Measurements from ENCODE around the gene CELF2.

Gene CELF2

DNA sequence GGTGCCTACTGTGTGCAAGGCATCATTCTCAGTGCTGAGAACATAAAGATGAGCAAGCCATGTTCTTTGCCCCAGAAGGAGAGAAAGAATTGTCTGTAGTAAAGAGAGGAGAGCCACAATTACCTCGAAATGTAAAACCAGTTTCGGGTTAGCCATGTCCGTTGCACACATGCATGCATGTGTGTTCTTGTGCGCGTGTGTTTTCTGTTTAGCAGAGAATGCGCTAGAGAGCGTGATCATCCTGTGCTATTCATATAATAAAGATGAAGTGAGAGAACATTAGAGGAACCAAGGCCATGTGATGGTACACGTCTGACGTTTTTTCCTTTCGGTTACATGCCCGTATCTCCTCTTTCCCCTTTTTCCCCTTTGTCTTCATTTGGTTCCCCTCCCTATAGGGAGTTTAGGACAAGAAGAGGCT, 158.2 kb downstream of the CELF2 start:
- H3K4me1 ChIP-seq (ENCODE audit: control insufficient read depth, insufficient read depth, low read length, unreplicated experiment): no peaks in the 10 kb centered on the region
- no peak overlapping the region for H3K27ac ChIP-seq (ENCODE audit: low read depth, low read length)
- H2AFZ ChIP-seq (ENCODE audit: low read length, unreplicated experiment): no peak overlapping the region
- no peaks in the 10 kb centered on the region for H3K36me3 ChIP-seq (ENCODE audit: insufficient read depth, low read length)
- no peaks in the 10 kb centered on the region for H3K27me3 ChIP-seq (ENCODE audit: insufficient read depth, low read length)
- no peak overlapping the region for H3K4me3 ChIP-seq (ENCODE audit: low read depth, low read length)
- H3K79me2 ChIP-seq (ENCODE audit: control insufficient read depth, insufficient read depth, low read length, unreplicated experiment): no peaks in the 10 kb centered on the region

DNA sequence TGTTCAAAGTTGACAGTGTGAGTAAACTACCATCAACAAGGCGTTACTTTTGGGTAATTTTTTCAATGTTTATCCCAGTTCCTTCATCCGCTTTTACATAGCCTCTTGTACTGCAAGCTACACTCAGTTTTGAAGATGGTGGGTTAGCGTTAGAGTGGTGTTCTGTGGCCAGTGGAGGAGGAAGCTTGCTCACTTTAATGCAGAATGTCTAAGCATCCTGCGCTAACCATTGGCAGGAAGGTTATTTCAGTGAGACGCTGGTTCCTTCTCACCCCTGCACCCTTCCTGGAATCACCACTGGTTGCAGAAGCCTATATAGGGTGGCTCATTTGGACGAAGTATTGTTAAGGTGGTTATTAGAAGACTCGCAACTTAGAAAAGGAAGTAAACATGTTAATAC, 159.1 kb downstream of the CELF2 start:
- no peak overlapping the region for H3K4me3 ChIP-seq (ENCODE audit: low read depth, low read length)
- H2AFZ ChIP-seq (ENCODE audit: low read length, unreplicated experiment): no peak overlapping the region
- H3K27ac ChIP-seq (ENCODE audit: low read depth, low read length): no peak overlapping the region
- H3K27me3 ChIP-seq (ENCODE audit: insufficient read depth, low read length): no peaks in the 10 kb centered on the region
- no peaks in the 10 kb centered on the region for H3K36me3 ChIP-seq (ENCODE audit: insufficient read depth, low read length)
- no peaks in the 10 kb centered on the region for H3K79me2 ChIP-seq (ENCODE audit: control insufficient read depth, insufficient read depth, low read length, unreplicated experiment)
- no peaks in the 10 kb centered on the region for H3K4me1 ChIP-seq (ENCODE audit: control insufficient read depth, insufficient read depth, low read length, unreplicated experiment)

DNA sequence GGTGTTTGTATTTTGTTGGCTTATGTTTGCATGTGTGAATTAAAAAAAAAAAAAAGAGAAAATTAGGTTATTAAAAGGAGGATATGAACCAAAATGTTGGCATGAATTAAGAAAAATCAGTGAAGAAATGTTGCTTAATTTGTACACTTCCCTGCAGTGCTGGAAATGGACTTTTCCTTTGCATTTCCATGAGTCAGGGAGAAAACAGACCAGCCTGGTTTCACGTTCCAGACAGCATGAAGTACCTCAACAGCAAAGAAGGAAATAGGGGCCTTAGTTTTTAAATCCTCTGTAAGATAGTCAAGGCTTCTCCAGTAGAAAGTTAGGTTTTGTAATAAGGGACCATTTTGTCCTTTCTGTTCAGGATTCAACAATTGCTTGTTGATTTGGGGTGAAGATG, 159.7 kb downstream of the CELF2 start:
- H3K79me2 ChIP-seq (ENCODE audit: control insufficient read depth, insufficient read depth, low read length, unreplicated experiment): no peaks in the 10 kb centered on the region
- H2AFZ ChIP-seq (ENCODE audit: low read length, unreplicated experiment): no peak overlapping the region
- H3K4me3 ChIP-seq (ENCODE audit: low read depth, low read length): no peak overlapping the region
- no peaks in the 10 kb centered on the region for H3K27me3 ChIP-seq (ENCODE audit: insufficient read depth, low read length)
- no peaks in the 10 kb centered on the region for H3K36me3 ChIP-seq (ENCODE audit: insufficient read depth, low read length)
- no peaks in the 10 kb centered on the region for H3K4me1 ChIP-seq (ENCODE audit: control insufficient read depth, insufficient read depth, low read length, unreplicated experiment)
- no peak overlapping the region for H3K27ac ChIP-seq (ENCODE audit: low read depth, low read length)

DNA sequence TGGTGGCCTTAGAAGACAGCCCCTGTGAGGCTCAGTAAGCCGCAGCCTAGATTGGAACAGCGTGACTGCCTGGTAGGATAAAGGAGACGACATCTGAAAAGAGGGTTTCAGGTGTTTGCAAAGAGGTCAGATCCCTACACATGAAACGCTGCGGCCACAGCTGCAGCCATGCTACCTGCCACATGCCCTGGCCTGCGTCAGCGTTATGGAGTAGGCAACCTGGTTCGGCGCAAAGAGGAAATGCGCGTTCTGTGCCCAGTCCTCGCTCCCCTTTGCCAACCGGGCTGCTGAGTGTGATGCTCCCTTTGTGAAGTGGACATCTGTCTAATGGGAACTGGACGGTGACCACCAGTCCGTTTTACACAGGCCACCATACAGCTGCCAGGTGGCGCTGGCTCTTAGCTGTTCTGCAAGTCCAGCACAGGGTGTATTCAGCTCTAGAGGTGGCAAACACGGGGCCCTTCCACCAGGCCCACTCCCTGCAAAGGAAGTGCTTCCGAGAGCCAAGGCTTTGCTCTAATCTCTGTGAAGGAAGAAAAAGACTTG, 160.3 kb downstream of the CELF2 start:
- Histone ChIP-seq H2AFZ (ENCODE audit: low read length, unreplicated experiment) (no peak overlapping the region), H3K79me2 (ENCODE audit: control insufficient read depth, insufficient read depth, low read length, unreplicated experiment) (no peaks in the 10 kb centered on the region), H3K27ac (ENCODE audit: low read depth, low read length) (no peak overlapping the region), H3K4me1 (ENCODE audit: control insufficient read depth, insufficient read depth, low read length, unreplicated experiment) (no peaks in the 10 kb centered on the region), H3K36me3 (ENCODE audit: insufficient read depth, low read length) (no peaks in the 10 kb centered on the region), H3K4me3 (ENCODE audit: low read depth, low read length) (no peak overlapping the region), H3K27me3 (ENCODE audit: insufficient read depth, low read length) (no peaks in the 10 kb centered on the region)

DNA sequence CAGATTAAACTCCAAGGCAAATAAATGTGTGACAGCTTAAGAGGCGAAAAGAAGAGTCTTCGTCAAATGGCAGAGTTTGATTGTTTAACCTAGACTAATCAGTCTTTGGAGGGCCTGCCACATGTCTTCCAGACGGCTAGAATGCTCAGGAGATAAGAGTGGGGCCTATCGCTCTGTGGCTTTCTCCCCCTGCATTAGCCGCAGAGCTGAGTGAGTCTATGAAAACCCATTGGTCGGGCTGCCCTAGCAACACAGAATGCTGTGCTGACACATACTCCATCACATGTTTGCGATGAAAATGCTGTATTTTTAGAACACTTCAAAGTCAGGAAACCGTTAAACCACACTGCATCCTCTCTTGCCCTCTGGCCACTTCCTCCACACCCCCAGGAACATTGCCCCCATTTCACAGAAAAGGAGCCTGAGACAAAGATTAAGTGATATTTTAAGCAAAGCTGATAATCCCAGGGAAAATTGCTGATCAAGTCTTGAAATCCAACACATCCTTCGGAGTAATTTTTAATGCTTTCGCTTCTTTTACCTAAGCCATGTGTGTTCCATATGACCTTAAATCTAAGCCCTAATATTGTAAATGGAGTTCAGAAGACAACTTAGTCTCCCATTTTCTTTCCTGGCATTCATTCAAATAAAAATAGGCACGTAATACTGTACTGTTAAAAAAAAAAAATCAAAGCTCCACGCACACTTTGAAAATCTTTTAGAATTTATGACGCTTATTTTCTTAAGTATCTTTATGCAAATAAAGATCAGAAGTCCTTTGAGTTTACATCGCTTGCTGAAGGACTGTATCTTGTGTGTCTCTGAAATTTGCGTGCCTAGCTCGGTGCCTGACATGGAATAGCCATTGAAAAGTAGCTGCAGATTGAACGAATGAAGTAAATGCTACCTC, 161.2 kb downstream of the CELF2 start:
- H2AFZ ChIP-seq (ENCODE audit: low read length, unreplicated experiment): no peak overlapping the region
- H3K27ac ChIP-seq (ENCODE audit: low read depth, low read length): no peak overlapping the region
- H3K27me3 ChIP-seq (ENCODE audit: insufficient read depth, low read length): no peaks in the 10 kb centered on the region
- no peaks in the 10 kb centered on the region for H3K79me2 ChIP-seq (ENCODE audit: control insufficient read depth, insufficient read depth, low read length, unreplicated experiment)
- no peaks in the 10 kb centered on the region for H3K36me3 ChIP-seq (ENCODE audit: insufficient read depth, low read length)
- H3K4me3 ChIP-seq (ENCODE audit: low read depth, low read length): no peak overlapping the region
- H3K4me1 ChIP-seq (ENCODE audit: control insufficient read depth, insufficient read depth, low read length, unreplicated experiment): no peaks in the 10 kb centered on the region

DNA sequence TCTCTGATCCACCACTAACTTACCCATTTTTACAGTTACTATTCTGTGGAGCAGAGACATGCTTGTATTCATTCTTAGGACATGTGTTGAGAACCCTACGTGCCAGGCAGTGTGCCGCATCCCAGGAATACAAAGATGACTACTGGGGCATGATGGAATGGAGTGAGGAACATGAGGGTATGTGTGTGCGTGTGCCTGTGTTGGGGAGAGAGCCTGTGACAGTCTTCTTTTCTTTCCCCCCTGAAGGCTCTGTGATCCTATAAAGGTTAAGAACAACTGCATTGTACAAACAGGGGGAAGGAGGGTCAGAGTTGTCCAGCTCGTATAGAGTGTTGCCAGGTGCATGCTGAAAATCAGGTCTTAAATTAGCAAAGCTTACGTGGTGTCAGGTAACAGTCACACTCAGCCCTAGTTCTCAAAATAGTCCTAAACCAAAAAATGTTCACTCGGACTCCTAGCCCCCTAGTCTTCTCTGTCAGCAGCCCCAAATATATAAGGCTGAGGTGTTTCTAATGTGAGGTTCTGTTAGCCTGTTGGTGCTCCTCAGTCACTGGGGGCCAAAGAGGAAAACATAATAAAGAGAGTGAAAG, 161.9 kb downstream of the CELF2 start:
- no peak overlapping the region for H3K4me3 ChIP-seq (ENCODE audit: low read depth, low read length)
- H3K4me1 ChIP-seq (ENCODE audit: control insufficient read depth, insufficient read depth, low read length, unreplicated experiment): no peaks in the 10 kb centered on the region
- H2AFZ ChIP-seq (ENCODE audit: low read length, unreplicated experiment): no peak overlapping the region
- H3K27ac ChIP-seq (ENCODE audit: low read depth, low read length): no peak overlapping the region
- H3K27me3 ChIP-seq (ENCODE audit: insufficient read depth, low read length): no peaks in the 10 kb centered on the region
- H3K79me2 ChIP-seq (ENCODE audit: control insufficient read depth, insufficient read depth, low read length, unreplicated experiment): no peaks in the 10 kb centered on the region
- no peaks in the 10 kb centered on the region for H3K36me3 ChIP-seq (ENCODE audit: insufficient read depth, low read length)

DNA sequence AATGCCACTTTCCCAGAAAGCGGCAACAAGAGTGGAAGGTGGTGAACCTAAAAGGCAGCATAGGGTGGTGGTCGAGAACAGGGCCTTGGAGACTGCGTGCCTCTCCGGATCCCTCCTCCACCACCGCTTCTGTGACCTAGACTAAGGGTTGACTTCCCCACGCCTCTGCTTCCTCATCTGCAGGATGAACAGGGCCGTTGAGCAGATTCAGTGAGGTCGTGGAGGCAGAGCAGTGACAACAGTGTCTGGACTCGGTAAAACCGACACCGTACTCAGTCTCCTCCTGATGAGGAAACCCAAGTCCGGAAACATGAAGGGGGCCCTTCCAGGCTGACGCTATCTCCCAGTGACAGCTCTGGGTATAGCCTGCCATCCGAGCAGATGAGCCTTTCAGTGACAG, 162.6 kb downstream of the CELF2 start:
- Histone ChIP-seq H3K4me3 (ENCODE audit: low read depth, low read length) (no peak overlapping the region), H3K36me3 (ENCODE audit: insufficient read depth, low read length) (no peaks in the 10 kb centered on the region), H3K79me2 (ENCODE audit: control insufficient read depth, insufficient read depth, low read length, unreplicated experiment) (no peaks in the 10 kb centered on the region), H3K27ac (ENCODE audit: low read depth, low read length) (no peak overlapping the region), H3K4me1 (ENCODE audit: control insufficient read depth, insufficient read depth, low read length, unreplicated experiment) (no peaks in the 10 kb centered on the region), H3K27me3 (ENCODE audit: insufficient read depth, low read length) (no peaks in the 10 kb centered on the region), H2AFZ (ENCODE audit: low read length, unreplicated experiment) (no peak overlapping the region)

DNA sequence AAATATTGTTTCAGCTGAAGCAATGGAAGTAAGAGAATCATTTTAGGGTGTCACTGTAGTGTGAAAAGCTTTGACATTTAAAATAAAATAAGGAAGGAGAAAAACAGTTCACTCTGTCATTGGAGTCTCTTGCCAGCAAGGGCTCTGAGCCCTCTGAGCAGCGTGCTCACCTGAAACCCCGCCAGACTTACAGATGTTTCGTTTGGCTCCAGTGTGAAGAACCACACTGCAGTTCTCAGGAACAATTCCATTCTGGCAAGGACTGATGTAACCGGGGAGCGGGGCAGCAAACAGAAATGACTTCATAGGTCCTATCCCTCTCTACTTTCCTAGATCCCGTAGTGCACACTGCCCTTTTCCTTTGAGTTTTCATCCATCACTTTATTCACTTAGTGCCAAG, 164.3 kb downstream of the CELF2 start:
- no peaks in the 10 kb centered on the region for H3K36me3 ChIP-seq (ENCODE audit: insufficient read depth, low read length)
- no peaks in the 10 kb centered on the region for H3K27me3 ChIP-seq (ENCODE audit: insufficient read depth, low read length)
- H3K4me3 ChIP-seq (ENCODE audit: low read depth, low read length): no peak overlapping the region
- H3K27ac ChIP-seq (ENCODE audit: low read depth, low read length): no peak overlapping the region
- no peak overlapping the region for H2AFZ ChIP-seq (ENCODE audit: low read length, unreplicated experiment)
- no peaks in the 10 kb centered on the region for H3K4me1 ChIP-seq (ENCODE audit: control insufficient read depth, insufficient read depth, low read length, unreplicated experiment)
- no peaks in the 10 kb centered on the region for H3K79me2 ChIP-seq (ENCODE audit: control insufficient read depth, insufficient read depth, low read length, unreplicated experiment)

DNA sequence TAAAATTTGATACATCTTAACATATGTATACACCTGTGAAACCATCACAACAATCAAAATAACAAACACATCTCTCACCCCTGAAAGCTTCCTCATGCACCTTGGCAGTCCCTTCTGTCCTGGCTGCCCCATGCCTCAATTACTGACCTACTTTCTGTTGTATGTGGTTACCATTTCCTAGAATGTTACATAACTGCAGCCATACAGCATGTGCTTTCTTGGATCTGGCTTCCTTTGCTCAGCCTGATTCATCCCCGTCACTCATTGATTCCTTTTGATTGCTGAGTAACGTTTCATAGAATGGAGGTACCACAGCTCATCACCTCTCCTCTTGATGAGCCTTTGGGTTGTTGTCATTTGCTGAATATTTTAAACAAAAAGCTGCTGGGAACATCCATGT, 165.3 kb downstream of the CELF2 start:
- Histone ChIP-seq H3K4me3 (ENCODE audit: low read depth, low read length) (no peak overlapping the region), H3K4me1 (ENCODE audit: control insufficient read depth, insufficient read depth, low read length, unreplicated experiment) (no peaks in the 10 kb centered on the region), H3K27ac (ENCODE audit: low read depth, low read length) (no peak overlapping the region)

DNA sequence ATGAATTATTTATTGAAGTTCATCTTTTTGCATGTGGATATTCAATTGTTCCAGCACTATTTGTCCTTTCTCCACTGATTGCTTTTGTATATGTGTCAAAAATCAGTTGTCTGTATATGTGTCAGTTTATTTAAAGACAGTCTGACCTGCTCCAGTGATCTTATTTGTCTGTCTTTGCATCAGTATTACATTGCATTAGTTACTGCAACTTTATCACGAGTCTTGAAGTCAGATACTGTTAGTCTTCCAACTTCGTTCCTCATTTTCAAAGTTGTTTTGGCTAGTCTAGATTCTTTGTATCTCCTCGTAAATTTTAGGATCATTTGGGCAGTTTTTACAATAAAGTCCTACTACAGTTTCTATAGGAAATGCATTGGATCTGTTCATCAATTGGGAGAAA, 166.4 kb downstream of the CELF2 start:
- H3K4me1 ChIP-seq (ENCODE audit: control insufficient read depth, insufficient read depth, low read length, unreplicated experiment): no peaks in the 10 kb centered on the region
- H3K36me3 ChIP-seq (ENCODE audit: insufficient read depth, low read length): no peaks in the 10 kb centered on the region
- no peaks in the 10 kb centered on the region for H3K79me2 ChIP-seq (ENCODE audit: control insufficient read depth, insufficient read depth, low read length, unreplicated experiment)
- H3K4me3 ChIP-seq (ENCODE audit: low read depth, low read length): no peak overlapping the region
- no peaks in the 10 kb centered on the region for H3K27me3 ChIP-seq (ENCODE audit: insufficient read depth, low read length)
- no peak overlapping the region for H3K27ac ChIP-seq (ENCODE audit: low read depth, low read length)
- H2AFZ ChIP-seq (ENCODE audit: low read length, unreplicated experiment): no peak overlapping the region

More for the DNA sequence above, 165.3 kb downstream of the CELF2 start:
- Histone ChIP-seq H3K27me3 (ENCODE audit: insufficient read depth, low read length) (no peaks in the 10 kb centered on the region), H3K36me3 (ENCODE audit: insufficient read depth, low read length) (no peaks in the 10 kb centered on the region), H2AFZ (ENCODE audit: low read length, unreplicated experiment) (no peak overlapping the region), H3K79me2 (ENCODE audit: control insufficient read depth, insufficient read depth, low read length, unreplicated experiment) (no peaks in the 10 kb centered on the region)

Measured in ACC112 (cell line).